Measurements from ENCODE around the gene MPI.
"Not testable (repeated sequence)": the region's sequence is repeated elsewhere in the genome, so short reads cannot be mapped to it uniquely, and the experiment has no call there.

Gene MPI

GRCh38 chr15:74865316-74865715, 24.5 kb upstream of the MPI start:
- DNase-seq = no peak

- DNase-seq = no peak
Measured at GRCh38 chr15:74866090-74866489, 23.8 kb upstream of the MPI start.

- DNase-seq = no peak
Measured at GRCh38 chr15:74867466-74868038, 22.3 kb upstream of the MPI start.

GRCh38 chr15:74868059-74868458, 21.8 kb upstream of the MPI start:
- no peak for DNase-seq

- DNase-seq = no peak
Measured at GRCh38 chr15:74869372-74869725, 20.5 kb upstream of the MPI start.

- DNase-seq = no peak
Measured at GRCh38 chr15:74869726-74870407, 20.0 kb upstream of the MPI start.

GRCh38 chr15:74870436-74871215, 19.2 kb upstream of the MPI start:
- no peak for DNase-seq

GRCh38 chr15:74872702-74873035, 17.2 kb upstream of the MPI start:
- no peak for DNase-seq

- peak; percentile 91 for DNase-seq
Measured at GRCh38 chr15:74873036-74873755, 16.6 kb upstream of the MPI start, which contains the start of gene SCAMP2. Gene SCAMP2 (minus strand): TSS chr15:74873365. CDS start chr15:74873255, 110 bp downstream.

- no peak for DNase-seq
Measured at GRCh38 chr15:74873756-74874424, 16.0 kb upstream of the MPI start.

GRCh38 chr15:74878273-74878672, 11.6 kb upstream of the MPI start:
- DNase-seq = no peak

- no peak for DNase-seq
Measured at GRCh38 chr15:74882528-74882927, 7.3 kb upstream of the MPI start.

- DNase-seq = no peak
Measured at GRCh38 chr15:74884428-74885223, 5.2 kb upstream of the MPI start.

GRCh38 chr15:74885461-74885860, 4.4 kb upstream of the MPI start:
- no peak for DNase-seq

GRCh38 chr15:74887537-74888193, 2.2 kb upstream of the MPI start:
- not testable (repeated sequence) for DNase-seq

GRCh38 chr15:74888716-74889115, 1.1 kb upstream of the MPI start:
- DNase-seq = no peak

GRCh38 chr15:74889390-74889882, 406 bp upstream of the MPI start:
- no peak for DNase-seq

GRCh38 chr15:74890665-74890960, 771 bp downstream of the MPI start:
- no peak for DNase-seq

- no peak for DNase-seq
Measured at GRCh38 chr15:74891469-74891868, 1.6 kb downstream of the MPI start.

GRCh38 chr15:74892313-74892712, 2.5 kb downstream of the MPI start:
- no peak for DNase-seq

- DNase-seq = no peak
Measured at GRCh38 chr15:74892931-74893330, 3.1 kb downstream of the MPI start.

GRCh38 chr15:74893627-74894026, 3.8 kb downstream of the MPI start:
- DNase-seq = no peak

Measured in NCI-H1092 treated with DMSO at 0.1 percent for 48 hours (cell line).